Neuronal stem cell (in vitro differentiated cells): ENCODE results near the gene CACNA1H.

Experiments used
- DNase-seq: peaks from one replicate; pipeline ENCODE4 v3.0.0-alpha.2; 2013; ENCODE audit warnings: low spot score
- H2AFZ ChIP-seq: one replicate; pipeline ENCODE4 v1.6.1; 2013; ENCODE audit warnings: mild to moderate bottlenecking, low read length, inconsistent platforms
- H2AK5ac ChIP-seq: 2 replicates; pipeline ENCODE4 v1.6.1; 2013; ENCODE audit warnings: low read depth, mild to moderate bottlenecking, inconsistent platforms, low read length, moderate library complexity, mixed read lengths
- H2BK120ac ChIP-seq: 2 replicates; pipeline ENCODE4 v1.6.1; 2013; ENCODE audit warnings: low read depth, mild to moderate bottlenecking, inconsistent platforms, low read length, moderate library complexity, mixed read lengths
- H2BK12ac ChIP-seq: one replicate; pipeline ENCODE4 v1.6.1; 2013; ENCODE audit warnings: low read length, inconsistent platforms
- H2BK15ac ChIP-seq: 2 replicates; pipeline ENCODE4 v1.6.1; 2013; ENCODE audit warnings: mild to moderate bottlenecking, low read length, inconsistent platforms, mixed read lengths
- H2BK5ac ChIP-seq: one replicate; pipeline ENCODE4 v1.6.1; 2013; ENCODE audit warnings: inconsistent platforms, mild to moderate bottlenecking, low read length, moderate library complexity
- H3K14ac ChIP-seq: one replicate; pipeline ENCODE4 v1.6.1; 2013; ENCODE audit warnings: low read length, inconsistent platforms
- H3K18ac ChIP-seq: 2 replicates; pipeline ENCODE4 v1.6.1; 2013; ENCODE audit warnings: low read length, inconsistent platforms
- H3K23ac ChIP-seq: 2 replicates; pipeline ENCODE4 v1.6.1; 2013; ENCODE audit warnings: low read depth, mild to moderate bottlenecking, mixed read lengths, low read length, inconsistent platforms; ENCODE audit not compliant: poor library complexity
- H3K27ac ChIP-seq: replicated peaks from 3 replicates; pipeline ENCODE4 v1.5.1; 2013; ENCODE audit warnings: low read length, inconsistent platforms
- H3K27me3 ChIP-seq, 3 experiments: 2 replicates each; pipeline ENCODE4 v1.6.1; 2013; ENCODE audit warnings: low read length in 3 of 3, mild to moderate bottlenecking in 2 of 3, inconsistent platforms in 1 of 3, low read depth in 1 of 3, mixed read lengths in 1 of 3, moderate library complexity in 1 of 3; ENCODE audit not compliant: control insufficient read depth in 3 of 3, insufficient read depth in 3 of 3
- H3K36me3 ChIP-seq, 2 donors: replicated peaks in 1 of 2; 2 replicates each; pipeline ENCODE4 v1.6.1; 2013; ENCODE audit warnings: low read length in 2 of 2; ENCODE audit not compliant: control insufficient read depth in 2 of 2, insufficient read depth in 2 of 2
- H3K4ac ChIP-seq: 2 replicates; pipeline ENCODE4 v1.6.1; 2013; ENCODE audit warnings: inconsistent platforms, mild to moderate bottlenecking, low read length, moderate library complexity
- H3K4me1 ChIP-seq, 2 donors: 1 replicate in 1 of 2; 2 replicates in 1 of 2; pipeline ENCODE4 v1.6.1; 2013; ENCODE audit warnings: low read length in 2 of 2, low read depth in 1 of 2; ENCODE audit not compliant: control insufficient read depth in 2 of 2, insufficient read depth in 1 of 2
- H3K4me2 ChIP-seq: one replicate; pipeline ENCODE4 v1.6.1; 2013; ENCODE audit warnings: mild to moderate bottlenecking, low read length, inconsistent platforms; ENCODE audit not compliant: insufficient read depth, poor library complexity, severe bottlenecking
- H3K4me3 ChIP-seq, 2 donors: 2 replicates each; pipeline ENCODE4 v1.5.1; 2013; ENCODE audit warnings: low read length in 2 of 2, mild to moderate bottlenecking in 2 of 2, inconsistent platforms in 1 of 2, moderate library complexity in 1 of 2
- H3K79me1 ChIP-seq: one replicate; pipeline ENCODE4 v1.6.1; 2013; ENCODE audit warnings: low read depth, mild to moderate bottlenecking, inconsistent platforms, low read length, moderate library complexity
- H3K9ac ChIP-seq: one replicate; pipeline ENCODE4 v1.6.1; 2013; ENCODE audit warnings: mild to moderate bottlenecking, low read depth, low read length, inconsistent platforms; ENCODE audit not compliant: poor library complexity
- H3K9me3 ChIP-seq, 2 donors: replicated peaks in 1 of 2; 2 replicates each; pipeline versions ENCODE3 to v1.6.1; 2013; ENCODE audit warnings: low read length in 2 of 2, mild to moderate bottlenecking in 2 of 2, inconsistent platforms in 1 of 2, low read depth in 1 of 2, mixed read lengths in 1 of 2, moderate library complexity in 1 of 2; ENCODE audit not compliant: control insufficient read depth in 2 of 2, insufficient read depth in 1 of 2
- H4K8ac ChIP-seq: one replicate; pipeline ENCODE4 v1.6.1; 2013; ENCODE audit warnings: low read depth, mild to moderate bottlenecking, inconsistent platforms, low read length, moderate library complexity
- H4K91ac ChIP-seq: one replicate; pipeline ENCODE4 v1.6.1; 2013; ENCODE audit warnings: low read length, low read depth, mild to moderate bottlenecking, inconsistent platforms; ENCODE audit not compliant: poor library complexity
- WGBS, 2 donors: extraction: QIAGEN DNeasy Blood & Tissue Kit; methylation state at CpG; one replicate each; pipeline ENCODE4 v1.1.7; 2013; ENCODE audit warnings: missing lambda C conversion rate in 2 of 2, mixed read lengths in 1 of 2; ENCODE audit not compliant: insufficient read length in 2 of 2, insufficient replicate concordance in 1 of 2; ENCODE audit errors: extremely low coverage in 2 of 2; 5-methylcytosine and 5-hydroxymethylcytosine counted together

Gene CACNA1H

DNA sequence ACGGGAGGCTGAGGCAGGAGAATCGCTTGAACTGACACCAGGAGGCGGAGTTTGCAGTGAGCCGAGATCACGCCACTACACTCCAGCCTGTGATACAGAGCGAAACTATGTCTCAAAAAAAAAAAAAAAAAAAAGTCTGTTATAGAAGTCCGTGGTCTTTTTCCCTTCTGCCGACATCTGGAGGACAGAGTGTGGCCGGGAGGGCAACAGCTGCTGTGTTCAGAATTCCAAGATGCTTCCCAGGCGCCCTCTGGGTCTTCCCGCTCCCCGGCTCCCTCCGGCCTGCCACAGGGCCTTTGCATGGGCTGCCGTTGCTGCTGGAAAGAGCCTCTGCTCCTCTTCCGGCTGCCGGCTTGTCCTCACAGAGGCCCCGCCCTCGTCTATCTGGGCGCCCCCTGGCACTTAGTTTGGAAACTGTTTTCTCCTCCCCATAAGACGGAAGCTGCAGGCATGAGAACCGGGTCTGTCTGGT, 2.4 kb upstream of the CACNA1H start:
- no CpG with 5 or more reads among the region's 21 CpGs for WGBS, 2 donors

GRCh38 chr16:1151424-1152122, 1.3 kb upstream of the CACNA1H start:
- Histone ChIP-seq H3K4me2 (peak overlapping the region; percentile 77), H3K36me3 (no peaks in the 10 kb centered on the region), H3K79me1 (peaks cover 15% of the 10 kb centered on the region), H2BK12ac (peak overlapping the region; percentile 70), H3K4me3 (peak overlapping the region in 1 of 2 donors; percentile 43), H2BK120ac (peak overlapping the region; percentile 100), H3K4me1 (peaks cover 11 to 13% of the 10 kb centered on the region in 2 donors), H3K4ac (no peak overlapping the region), H4K91ac (no peak overlapping the region), H3K9ac (no peak overlapping the region), H2AFZ (peak overlapping the region; percentile 72), H2BK5ac (peak overlapping the region; percentile 54), H3K9me3 (peaks cover 4 to 6% of the 10 kb centered on the region in 2 donors), H4K8ac (no peak overlapping the region), H3K27me3 (peaks cover 0 to 27% (median 0%) of the 10 kb centered on the region in 3 experiments), H3K14ac (peak overlapping the region; percentile 75), H3K18ac (peak overlapping the region; percentile 99), H3K27ac (peak overlapping the region; percentile 63), H2BK15ac (peak overlapping the region; percentile 93), H3K23ac (no peak overlapping the region), H2AK5ac (peak overlapping the region; percentile 97)
- WGBS, 2 donors = no CpG with 5 or more reads among the region's 18 CpGs
- no peak for DNase-seq

More for the DNA sequence above, 2.4 kb upstream of the CACNA1H start:
- Histone ChIP-seq H3K9ac (no peak overlapping the region), H3K27ac (no peak overlapping the region), H3K4ac (no peak overlapping the region), H2AFZ (no peak overlapping the region), H3K4me2 (no peak overlapping the region), H2BK120ac (no peak overlapping the region), H3K4me1 (peaks cover 16 to 18% of the 10 kb centered on the region in 2 donors), H3K79me1 (peaks cover 10% of the 10 kb centered on the region), H4K8ac (no peak overlapping the region), H3K18ac (peak overlapping the region; percentile 35), H3K36me3 (no peaks in the 10 kb centered on the region), H2BK12ac (no peak overlapping the region), H2BK15ac (no peak overlapping the region), H3K4me3 (no peak overlapping the region), H3K27me3 (peaks cover 0 to 29% (median 0%) of the 10 kb centered on the region in 3 experiments), H3K9me3 (peaks cover 4 to 6% of the 10 kb centered on the region in 2 donors), H4K91ac (no peak overlapping the region), H2BK5ac (no peak overlapping the region), H3K14ac (no peak overlapping the region), H2AK5ac (peak overlapping the region; percentile 94), H3K23ac (peak overlapping the region; percentile 65)
- no peak for DNase-seq

DNA sequence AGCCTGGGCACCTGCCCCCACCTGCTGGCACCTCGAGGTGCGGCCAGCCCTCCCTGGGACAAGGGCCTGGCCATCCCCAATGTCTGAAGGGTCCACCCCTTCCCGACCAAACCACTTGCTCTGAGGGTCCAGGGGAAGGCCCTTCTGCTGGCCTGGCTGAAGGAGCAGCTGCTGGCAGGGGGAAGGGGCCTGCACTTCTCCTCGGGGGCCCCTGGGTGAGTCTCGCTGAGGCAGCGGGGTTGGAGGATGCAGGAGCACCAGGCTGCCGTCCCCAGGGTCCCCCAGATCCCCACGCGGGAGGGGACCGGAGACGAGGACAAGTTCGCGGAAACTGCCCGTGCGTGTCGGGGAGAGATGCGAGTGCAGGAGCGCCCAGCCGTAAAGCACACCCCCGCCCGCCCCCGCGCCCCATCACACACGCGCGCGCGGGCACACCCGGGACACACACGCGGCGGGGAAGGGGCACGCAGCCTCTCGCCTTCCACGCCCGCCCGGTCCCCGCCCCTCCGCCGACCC, 725 bp upstream of the CACNA1H start:
- H3K4me2 ChIP-seq = peak overlapping the region; percentile 77
- H3K79me1 ChIP-seq = peaks cover 15% of the 10 kb centered on the region
- peak overlapping the region; percentile 100 for H2BK120ac ChIP-seq
- H3K4me3 ChIP-seq = peak overlapping the region; percentile 43 to 74
- peak overlapping the region; percentile 99 for H3K18ac ChIP-seq
- H3K4me1 ChIP-seq = peaks cover 11 to 12% of the 10 kb centered on the region in 2 donors
- DNase-seq = peak; percentile 51
- H3K23ac ChIP-seq = peak overlapping the region; percentile 91
- peak overlapping the region; percentile 93 for H2BK15ac ChIP-seq
- peak overlapping the region; percentile 63 for H3K27ac ChIP-seq
- no CpG with 5 or more reads among the region's 40 CpGs for whole genome bisulfite sequencing, 2 donors
- H2AK5ac ChIP-seq = peak overlapping the region; percentile 97
- H2BK12ac ChIP-seq = peak overlapping the region; percentile 70
- peak overlapping the region; percentile 76 for H3K4ac ChIP-seq
- H2AFZ ChIP-seq = peak overlapping the region; percentile 72
- peaks cover 0 to 3% of the 10 kb centered on the region in 2 donors for H3K9me3 ChIP-seq
- no peak overlapping the region for H4K8ac ChIP-seq
- H3K14ac ChIP-seq = peak overlapping the region; percentile 75
- H4K91ac ChIP-seq = no peak overlapping the region
- no peaks in the 10 kb centered on the region for H3K36me3 ChIP-seq
- peaks cover 0 to 27% (median 0%) of the 10 kb centered on the region in 3 experiments for H3K27me3 ChIP-seq
- peak overlapping the region; percentile 91 for H3K9ac ChIP-seq
- H2BK5ac ChIP-seq = peak overlapping the region; percentile 54
